GM21723 (cell line): Measurements from ENCODE around the gene CCDC57.
A peak's percentile ranks its signal among the peaks of the same experiment; 100 is the strongest.

Experiments
- ATAC-seq: cut with Tn5 transposase; IDR thresholded peaks from one replicate; pipeline ENCODE4 v1.9.1; 2021; ENCODE audit warnings: mild to moderate bottlenecking, moderate library complexity; ENCODE audit not compliant: unreplicated experiment

Gene CCDC57

DNA sequence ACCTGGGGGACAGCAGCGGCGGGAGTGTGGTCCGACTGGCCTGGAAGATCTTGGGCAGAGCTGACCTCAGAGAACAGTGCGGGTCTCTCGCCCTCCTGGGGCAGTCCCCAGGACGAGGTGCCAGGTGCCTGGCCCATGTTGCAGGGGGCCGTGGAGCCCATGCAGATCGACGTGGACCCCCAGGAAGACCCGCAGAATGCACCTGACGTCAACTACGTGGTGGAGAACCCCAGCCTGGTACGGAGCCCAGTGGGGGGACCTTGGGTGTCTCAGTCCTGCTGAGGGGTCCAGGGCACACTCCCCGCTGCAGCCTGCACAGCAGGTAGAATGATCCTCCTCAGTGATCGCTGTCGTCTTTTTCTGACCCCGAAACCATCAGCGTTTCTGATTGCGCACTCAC is 159.5 kb downstream of the CCDC57 start:
- ATAC-seq: no peak

- ATAC-seq: no peak
These were observed 160.0 kb downstream of the CCDC57 start for GRCh38 chr17:82052638-82053059.

DNA sequence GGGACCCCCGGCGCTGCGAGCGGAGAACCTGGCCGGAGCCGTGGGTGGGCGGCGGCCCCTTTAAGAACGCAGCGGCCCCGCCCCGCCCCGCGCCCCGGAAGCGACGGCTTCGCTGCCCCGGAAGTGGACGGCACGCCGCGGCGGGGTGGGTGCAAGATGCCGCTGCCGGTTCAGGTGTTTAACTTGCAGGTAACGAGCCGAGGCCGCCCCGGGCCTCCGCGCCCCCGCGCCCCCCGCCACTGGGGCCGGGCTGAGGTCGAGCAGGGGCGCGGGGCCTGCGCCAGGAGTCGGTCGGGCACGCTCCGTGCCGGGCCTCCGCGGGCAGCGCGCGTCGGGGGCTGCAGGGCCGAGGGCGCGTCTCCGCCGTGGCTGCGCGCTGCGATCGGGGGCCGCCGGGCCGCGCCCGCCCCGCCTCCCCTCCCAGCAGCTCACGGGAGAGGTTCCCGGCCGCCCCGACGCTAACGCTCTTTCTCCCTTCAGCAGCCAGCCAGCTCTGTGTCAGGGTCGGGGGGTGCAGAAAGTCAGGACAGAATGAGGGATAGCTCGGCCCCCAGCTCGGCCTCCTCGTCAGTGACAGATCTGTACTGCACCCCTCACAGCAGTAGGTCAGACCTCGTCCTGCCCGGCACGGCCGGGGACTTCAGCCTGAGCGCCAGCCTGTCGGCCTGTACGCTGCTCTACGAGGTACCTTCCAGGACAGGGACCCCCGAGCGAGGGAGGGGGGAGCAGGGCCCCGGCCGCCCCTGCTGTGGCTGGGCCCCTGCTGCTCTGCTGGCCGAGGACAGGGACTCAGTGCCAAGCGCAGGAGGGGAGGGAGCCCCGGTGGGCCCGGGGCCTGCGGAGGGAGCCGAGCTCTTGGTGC is 160.6 kb downstream of the CCDC57 start, which contains the start of the genes GPS1 and RFNG:
Gene GPS1 (plus strand): TSS at position 123 of the 862 bp plus-strand sequence. CDS start 34 bp downstream, at position 157.
Gene RFNG (minus strand): TSS at position 36 of the 862 bp plus-strand sequence. CDS start 45 bp downstream, outside the sequence.
- ATAC-seq: peak; percentile 52
